H1 (cell line): ENCODE results near the gene DSE. TPM values are rescaled to one million over a fixed set of nuclear protein-coding genes. Genes with fewer than 3 reads are reported as not detected.
"Not testable (repeated sequence)": the region's sequence is repeated elsewhere in the genome, so short reads cannot be mapped to it uniquely, and the experiment has no call there.

Source experiments
- CTCF ChIA-PET: fragments of 300-600 bp; sonication (Branson Sonifier 250); formaldehyde crosslinking; loops from one replicate; lab custom pipeline; 2021; ENCODE audit not compliant: partially characterized antibody; lab: Charles Lee
- POLR2A ChIA-PET: fragments of 300-600 bp; sonication (Branson Sonifier 250); formaldehyde crosslinking; loops from one replicate; lab custom pipeline; 2021; ENCODE audit warnings: inconsistent platforms; ENCODE audit not compliant: partially characterized antibody; lab: Charles Lee
- DNase-seq, 2 experiments: peaks; one replicate each; pipeline versions ENCODE4 v3.0.0 to v3.0.0-alpha.2; 2010 to 2022; ENCODE audit warnings: low spot score in 2 of 2, low read depth in 1 of 2, mixed read lengths in 1 of 2
- FAIRE-seq: peaks from 2 replicates; lab custom pipeline; 2011; peaks lifted over from hg19 to GRCh38; lab: Jason Lieb, UNC
- H2AFZ ChIP-seq: 2 replicates; pipeline ENCODE4 v1.8.1; 2012; ENCODE audit warnings: low read length, inconsistent platforms
- H2AK5ac ChIP-seq: 2 replicates; pipeline ENCODE4 v1.6.1; 2013; ENCODE audit warnings: low read depth, low read length
- H2BK120ac ChIP-seq: replicated peaks from 2 replicates; pipeline ENCODE3; 2013; ENCODE audit warnings: low read depth, low read length, inconsistent platforms
- H2BK12ac ChIP-seq: 2 replicates; pipeline ENCODE4 v1.6.1; 2013; ENCODE audit warnings: low read depth, low read length
- H2BK15ac ChIP-seq: 2 replicates; pipeline ENCODE4 v1.6.1; 2013; ENCODE audit warnings: low read length
- H2BK20ac ChIP-seq: 2 replicates; pipeline ENCODE4 v1.6.1; 2013; ENCODE audit warnings: low read length
- H2BK5ac ChIP-seq: 2 replicates; pipeline ENCODE4 v1.6.1; 2013; ENCODE audit warnings: low read depth, low read length
- H3K14ac ChIP-seq: 2 replicates; pipeline ENCODE4 v1.6.1; 2013; ENCODE audit warnings: inconsistent platforms; ENCODE audit not compliant: insufficient read length
- H3K18ac ChIP-seq: 2 replicates; pipeline ENCODE4 v1.6.1; 2013; ENCODE audit warnings: low read length; ENCODE audit errors: extremely low read depth
- H3K23ac ChIP-seq: 2 replicates; pipeline ENCODE4 v1.6.1; 2013; ENCODE audit warnings: inconsistent platforms; ENCODE audit not compliant: insufficient read length
- H3K23me2 ChIP-seq: 2 replicates; pipeline ENCODE4 v1.6.1; 2013; ENCODE audit warnings: low read depth, low read length
- H3K27ac ChIP-seq: 2 replicates; pipeline ENCODE4 v1.6.1; 2011; ENCODE audit warnings: low read depth, low read length, inconsistent platforms
- H3K27me3 ChIP-seq, 4 experiments: replicated peaks in 1 of 4; 1 replicate in 1 of 4; 2 replicates in 3 of 4; pipeline versions ENCODE4 v1.6.1 to v1.8.1; 2011 to 2013; ENCODE audit warnings: low read length in 3 of 4, mild to moderate bottlenecking in 3 of 4, inconsistent platforms in 2 of 4, mixed read lengths in 2 of 4, moderate library complexity in 1 of 4; ENCODE audit not compliant: control insufficient read depth in 3 of 4, insufficient read depth in 3 of 4; ENCODE audit errors: extremely low read depth in 1 of 4
- H3K36me3 ChIP-seq, 4 experiments: 2 replicates each; pipeline versions ENCODE4 v1.6.1 to v1.8.1; 2011 to 2013; ENCODE audit warnings: mild to moderate bottlenecking in 4 of 4, low read length in 3 of 4, moderate library complexity in 2 of 4, control low read depth in 1 of 4, inconsistent platforms in 1 of 4; ENCODE audit not compliant: insufficient read depth in 4 of 4, control insufficient read depth in 2 of 4
- H3K4ac ChIP-seq: replicated peaks from 2 replicates; pipeline ENCODE3; 2013; ENCODE audit warnings: low read length, low read depth, mixed read lengths, inconsistent platforms; ENCODE audit not compliant: insufficient read length
- H3K4me1 ChIP-seq, 4 experiments: replicated peaks in 1 of 4; 1 replicate in 1 of 4; 2 replicates in 3 of 4; pipeline versions ENCODE4 v1.6.1 to v1.8.1; 2011 to 2013; ENCODE audit warnings: low read length in 3 of 4, inconsistent platforms in 2 of 4, mixed read lengths in 1 of 4; ENCODE audit not compliant: insufficient read depth in 4 of 4, control insufficient read depth in 3 of 4
- H3K4me2 ChIP-seq, 2 experiments: 2 replicates each; pipeline versions ENCODE4 v1.6.1 to v1.8.1; 2011 to 2013; ENCODE audit warnings: low read depth in 2 of 2, low read length in 2 of 2, control low read depth in 1 of 2, inconsistent platforms in 1 of 2, mild to moderate bottlenecking in 1 of 2; ENCODE audit not compliant: insufficient read depth in 1 of 2
- H3K4me3 ChIP-seq, 4 experiments: fragments of 200-600, 300-600 bp in 1 of 4; sonication (generic), shearing (Covaris generic), sonication (Bioruptor Twin) in 1 of 4; 2 replicates each; pipeline versions ENCODE4 v1.5.1 to v1.8.1; 2011 to 2016; ENCODE audit warnings: low read length in 4 of 4, low read depth in 3 of 4, control low read depth in 2 of 4, inconsistent platforms in 2 of 4, mild to moderate bottlenecking in 2 of 4, mixed read lengths in 1 of 4, moderate library complexity in 1 of 4; ENCODE audit not compliant: insufficient read depth in 2 of 4; ENCODE audit errors: extremely low read depth in 1 of 4
- H3K56ac ChIP-seq: replicated peaks from 2 replicates; pipeline ENCODE3; 2013; ENCODE audit warnings: low read depth, mild to moderate bottlenecking, mixed read lengths, low read length, inconsistent platforms; ENCODE audit not compliant: insufficient read length
- H3K79me1 ChIP-seq: 2 replicates; pipeline ENCODE4 v1.6.1; 2013; ENCODE audit warnings: low read depth, low read length, control low read depth
- H3K79me2 ChIP-seq, 2 experiments: 2 replicates each; pipeline versions ENCODE4 v1.6.1 to v1.8.1; 2012 to 2013; ENCODE audit warnings: low read length in 2 of 2, mild to moderate bottlenecking in 2 of 2, inconsistent platforms in 1 of 2; ENCODE audit not compliant: insufficient read depth in 2 of 2, control insufficient read depth in 1 of 2
- H3K9ac ChIP-seq, 4 experiments: replicated peaks in 1 of 4; 1 replicate in 1 of 4; 2 replicates in 3 of 4; pipeline versions ENCODE4 v1.6.1 to v1.8.1; 2011 to 2013; ENCODE audit warnings: low read depth in 3 of 4, low read length in 3 of 4, control low read depth in 2 of 4, mild to moderate bottlenecking in 2 of 4, moderate library complexity in 2 of 4, inconsistent platforms in 1 of 4; ENCODE audit errors: extremely low read depth in 1 of 4
- H3K9me3 ChIP-seq, 2 experiments: 2 replicates each; pipeline versions ENCODE4 v1.6.1 to v1.8.1; 2012 to 2013; ENCODE audit warnings: mild to moderate bottlenecking in 2 of 2, moderate library complexity in 2 of 2, control low read depth in 1 of 2, inconsistent platforms in 1 of 2, low read depth in 1 of 2, low read length in 1 of 2, mixed read lengths in 1 of 2; ENCODE audit not compliant: insufficient read depth in 2 of 2
- H4K20me1 ChIP-seq, 2 experiments: replicated peaks in 1 of 2; 2 replicates each; pipeline versions ENCODE3 to v1.8.1; 2011 to 2013; ENCODE audit warnings: inconsistent platforms in 2 of 2, low read length in 2 of 2, mild to moderate bottlenecking in 1 of 2; ENCODE audit not compliant: insufficient read depth in 2 of 2, control insufficient read depth in 1 of 2
- H4K5ac ChIP-seq: 2 replicates; pipeline ENCODE4 v1.6.1; 2013; ENCODE audit warnings: low read length, low read depth, mixed read lengths, inconsistent platforms; ENCODE audit not compliant: insufficient read length
- H4K8ac ChIP-seq: 2 replicates; pipeline ENCODE4 v1.8.0; 2013; ENCODE audit warnings: mild to moderate bottlenecking, moderate library complexity, low read length, inconsistent platforms; ENCODE audit not compliant: insufficient read depth; ENCODE audit errors: extremely low read depth
- H4K91ac ChIP-seq: replicated peaks from 2 replicates; pipeline ENCODE3; 2013; ENCODE audit warnings: low read length, mixed read lengths, inconsistent platforms; ENCODE audit not compliant: insufficient read length
- WGBS, 2 experiments: shearing (Covaris generic) in 1 of 2; methylation state at CpG; one replicate each; pipeline versions ENCODE4 v1.1.6 to v1.1.7; 2013 to 2015; ENCODE audit warnings: low lambda C conversion rate in 2 of 2, mixed read lengths in 2 of 2, inconsistent platforms in 1 of 2, low coverage in 1 of 2, missing lambda C conversion rate in 1 of 2; ENCODE audit not compliant: insufficient replicate concordance in 2 of 2, insufficient coverage in 1 of 2, insufficient read length in 1 of 2; ENCODE audit errors: extremely low coverage in 1 of 2, missing lambda C conversion rate in 1 of 2; 5-methylcytosine and 5-hydroxymethylcytosine counted together
- polyA plus RNA-seq, 7 experiments: library from polyadenylated mRNA; depleted of rRNA in 3 of 7; stranded (reverse) in 5 of 7; unstranded in 2 of 7; fragments of >200 nt in 5 of 7; fragments of 200-250 nt in 2 of 7; gene quantifications; 1 replicate in 5 of 7; 2 replicates in 1 of 7; 4 replicates in 1 of 7; pipeline versions ENCODE4 v1.2.1 to v1.2.3, GENCODE V29; 2011 to 2013; ENCODE audit warnings: missing spikeins in 2 of 7, mixed read lengths in 2 of 7
- total RNA-seq: library from RNA; stranded (reverse); fragmentation: NEBNext Ultra II Directional; extraction: Animal tissue kit (Norgen Biotek cat#: 25700); gene quantifications from 2 replicates; pipeline ENCODE4 v1.2.1, GENCODE V29; 2021

DSE gene
- total and polyA plus RNA-seq, 2 of the 8 experiments (the other 6 are each of a cell fraction or from before 2014, with no cell fraction given) = 32.5 to 94.4 TPM

- DNase-seq, H2BK12ac ChIP-seq, H4K91ac ChIP-seq, H3K14ac ChIP-seq, H2AFZ ChIP-seq, H3K9ac ChIP-seq, H2BK20ac ChIP-seq, H4K5ac ChIP-seq, H3K27me3 ChIP-seq, H2AK5ac ChIP-seq, POLR2A ChIA-PET, H4K8ac ChIP-seq, H3K4me2 ChIP-seq, H3K36me3 ChIP-seq, H3K79me1 ChIP-seq, FAIRE-seq, H3K27ac ChIP-seq, H3K4me3 ChIP-seq, H3K56ac ChIP-seq, H2BK120ac ChIP-seq, H3K79me2 ChIP-seq, H4K20me1 ChIP-seq, H3K4me1 ChIP-seq, H3K18ac ChIP-seq, H3K23me2 ChIP-seq, H3K23ac ChIP-seq, H2BK15ac ChIP-seq, H2BK5ac ChIP-seq, H3K4ac ChIP-seq: not testable (repeated sequence)
- CTCF ChIA-PET = interaction anchor here (0.8 kb wide), 1 partner anchor 220 kb away, joined by 3 read pairs; no protein-coding TSS in a partner anchor
- H3K9me3 ChIP-seq = peaks cover 9 to 13% of the 10 kb centered on the region in 2 experiments; a peak in 2 of 4 replicates
- WGBS, 2 experiments = 94% methylated on average over 5 of the region's 5 CpGs; no CpG with 5 or more reads in 1 of the 2 experiments
Measured at GRCh38 chr6:116340625-116341024, 30.1 kb upstream of the DSE start.
